ENCODE data around the gene ROBO1. TPM values are rescaled to one million over a fixed set of nuclear protein-coding genes. Genes with fewer than 3 reads are reported as not detected.

Gene ROBO1
- total RNA-seq, 2 experiments from 2014 or later: 0.36 to 0.69 TPM

DNA sequence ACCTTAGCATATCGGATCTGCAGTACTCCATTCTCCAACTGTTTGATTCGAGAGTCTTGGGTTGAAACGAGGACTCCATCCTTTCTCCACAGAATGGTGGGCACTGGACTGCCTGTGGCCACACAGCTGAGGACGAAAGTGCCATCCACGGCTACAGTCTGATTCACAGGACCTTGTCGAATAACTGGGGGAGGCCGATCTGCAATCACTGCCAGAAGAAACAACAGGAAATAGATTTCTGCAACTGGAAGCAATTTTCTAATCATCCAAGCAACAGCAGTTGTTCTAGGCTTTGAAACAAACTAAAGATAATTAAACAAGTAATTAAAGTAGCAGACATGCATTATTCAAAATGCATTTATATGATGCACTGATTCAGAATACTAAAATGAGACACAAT is 1097.7 kb downstream of the ROBO1 start:
- no peak for ATAC-seq (ENCODE audit: poor library complexity)
- H3K27ac ChIP-seq (ENCODE audit: low read depth in 1 of 2, low read length in 2 of 2): no peak overlapping the region
- no peaks in the 10 kb centered on the region for H3K4me1 Mint-ChIP-seq (ENCODE audit: low read depth)
- ChIA-PET CTCF (no interaction called here), POLR2A (no interaction called here)
- no peaks in the 10 kb centered on the region for H3K9me3 ChIP-seq (ENCODE audit: control insufficient read depth in 1 of 2, insufficient read depth in 1 of 2, low read length in 2 of 2)
- no peak overlapping the region for H3K4me3 ChIP-seq (ENCODE audit: low read length)
- no peaks in the 10 kb centered on the region for H3K4me1 ChIP-seq (ENCODE audit: insufficient read depth, low read length)
- H3K36me3 ChIP-seq (ENCODE audit: insufficient read depth, low read length): no peaks in the 10 kb centered on the region
- H3K27me3 Mint-ChIP-seq: no peaks in the 10 kb centered on the region
- intact Hi-C loops (cut with DNase I, micrococcal nuclease): no loop called here
- H3K9me3 Mint-ChIP-seq: no peaks in the 10 kb centered on the region
- no peaks in the 10 kb centered on the region for H3K36me3 Mint-ChIP-seq (ENCODE audit: low read depth)
- TF ChIP-seq, protein P1, sequence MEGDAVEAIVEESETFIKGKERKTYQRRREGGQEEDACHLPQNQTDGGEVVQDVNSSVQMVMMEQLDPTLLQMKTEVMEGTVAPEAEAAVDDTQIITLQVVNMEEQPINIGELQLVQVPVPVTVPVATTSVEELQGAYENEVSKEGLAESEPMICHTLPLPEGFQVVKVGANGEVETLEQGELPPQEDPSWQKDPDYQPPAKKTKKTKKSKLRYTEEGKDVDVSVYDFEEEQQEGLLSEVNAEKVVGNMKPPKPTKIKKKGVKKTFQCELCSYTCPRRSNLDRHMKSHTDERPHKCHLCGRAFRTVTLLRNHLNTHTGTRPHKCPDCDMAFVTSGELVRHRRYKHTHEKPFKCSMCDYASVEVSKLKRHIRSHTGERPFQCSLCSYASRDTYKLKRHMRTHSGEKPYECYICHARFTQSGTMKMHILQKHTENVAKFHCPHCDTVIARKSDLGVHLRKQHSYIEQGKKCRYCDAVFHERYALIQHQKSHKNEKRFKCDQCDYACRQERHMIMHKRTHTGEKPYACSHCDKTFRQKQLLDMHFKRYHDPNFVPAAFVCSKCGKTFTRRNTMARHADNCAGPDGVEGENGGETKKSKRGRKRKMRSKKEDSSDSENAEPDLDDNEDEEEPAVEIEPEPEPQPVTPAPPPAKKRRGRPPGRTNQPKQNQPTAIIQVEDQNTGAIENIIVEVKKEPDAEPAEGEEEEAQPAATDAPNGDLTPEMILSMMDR (IDR thresholded peaks at IDR 0.05): no peak
- H3K27ac Mint-ChIP-seq: no peak overlapping the region
- DNase-seq: no peak
- H3K27me3 ChIP-seq (ENCODE audit: control insufficient read depth in 1 of 2, insufficient read depth in 2 of 2, low read length in 2 of 2): no peaks in the 10 kb centered on the region
- H3K4me3 Mint-ChIP-seq: no peak overlapping the region

DNA sequence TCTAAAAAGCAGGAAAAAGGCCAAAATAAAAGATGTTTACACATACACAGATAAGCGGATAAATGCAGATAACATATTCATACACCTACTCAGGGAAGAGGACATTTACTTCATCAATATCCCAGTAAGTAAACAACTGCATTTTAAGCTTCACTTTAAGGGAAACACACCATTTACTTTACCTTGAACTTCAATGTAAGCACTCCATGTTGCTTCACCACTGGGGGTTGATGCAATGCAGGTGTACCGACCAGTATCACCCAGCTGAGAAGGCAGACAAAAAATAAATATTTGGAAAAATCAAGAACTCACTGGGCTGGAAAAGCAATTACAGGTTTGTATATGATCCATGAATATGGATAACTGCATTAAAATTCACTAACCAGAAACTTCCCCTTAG is 1099.5 kb downstream of the ROBO1 start:
- no peaks in the 10 kb centered on the region for H3K27me3 ChIP-seq (ENCODE audit: control insufficient read depth in 1 of 2, insufficient read depth in 2 of 2, low read length in 2 of 2)
- no peak for DNase-seq
- H3K27ac Mint-ChIP-seq: no peak overlapping the region
- H3K9me3 ChIP-seq (ENCODE audit: control insufficient read depth in 1 of 2, insufficient read depth in 1 of 2, low read length in 2 of 2): no peaks in the 10 kb centered on the region
- H3K27me3 Mint-ChIP-seq: no peaks in the 10 kb centered on the region
- CTCF ChIA-PET: no interaction called here
- H3K36me3 Mint-ChIP-seq (ENCODE audit: low read depth): no peaks in the 10 kb centered on the region
- H3K27ac ChIP-seq (ENCODE audit: low read depth in 1 of 2, low read length in 2 of 2): no peak overlapping the region
- H3K4me3 Mint-ChIP-seq: no peak overlapping the region
- POLR2A ChIA-PET: no interaction called here
- no peaks in the 10 kb centered on the region for H3K4me1 Mint-ChIP-seq (ENCODE audit: low read depth)
- H3K4me3 ChIP-seq (ENCODE audit: low read length): no peak overlapping the region
- intact Hi-C loops (cut with DNase I, micrococcal nuclease): no loop called here
- ATAC-seq (ENCODE audit: poor library complexity): no peak
- H3K9me3 Mint-ChIP-seq: no peaks in the 10 kb centered on the region
- TF ChIP-seq, protein P1 (IDR thresholded peaks at IDR 0.05): no peak
- no peaks in the 10 kb centered on the region for H3K4me1 ChIP-seq (ENCODE audit: insufficient read depth, low read length)
- no peaks in the 10 kb centered on the region for H3K36me3 ChIP-seq (ENCODE audit: insufficient read depth, low read length)

DNA sequence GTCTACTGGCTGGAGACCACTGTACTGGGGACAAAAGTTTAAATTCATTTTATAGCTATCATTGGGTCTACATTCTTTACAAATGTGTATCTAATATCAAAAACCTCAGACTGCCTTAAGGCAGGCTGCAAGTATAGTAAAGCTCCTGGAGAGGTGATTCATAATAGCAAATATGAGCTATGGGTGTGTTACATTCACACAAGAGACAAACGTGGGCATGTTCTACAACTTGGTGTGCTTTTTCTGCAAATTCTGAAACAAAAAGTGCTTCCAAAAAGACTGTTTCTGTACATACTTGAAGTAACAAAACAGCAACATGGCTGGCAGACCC is 1101.4 kb downstream of the ROBO1 start:
- ChIA-PET CTCF (no interaction called here), POLR2A (no interaction called here)
- H3K4me1 Mint-ChIP-seq (ENCODE audit: low read depth): no peaks in the 10 kb centered on the region

More for the DNA sequence above, 1101.4 kb downstream of the ROBO1 start:
- no peak for ATAC-seq (ENCODE audit: poor library complexity)
- H3K36me3 Mint-ChIP-seq (ENCODE audit: low read depth): no peaks in the 10 kb centered on the region
- intact Hi-C loops (cut with DNase I, micrococcal nuclease): no loop called here
- no peak overlapping the region for H3K4me3 ChIP-seq (ENCODE audit: low read length)
- H3K27ac Mint-ChIP-seq: no peak overlapping the region
- H3K4me1 ChIP-seq (ENCODE audit: insufficient read depth, low read length): no peaks in the 10 kb centered on the region
- no peaks in the 10 kb centered on the region for H3K27me3 Mint-ChIP-seq
- H3K4me3 Mint-ChIP-seq: no peak overlapping the region
- H3K36me3 ChIP-seq (ENCODE audit: insufficient read depth, low read length): no peaks in the 10 kb centered on the region
- H3K9me3 Mint-ChIP-seq: no peaks in the 10 kb centered on the region
- TF ChIP-seq, protein P1 (IDR thresholded peaks at IDR 0.05): no peak
- DNase-seq: no peak
- H3K27ac ChIP-seq (ENCODE audit: low read depth in 1 of 2, low read length in 2 of 2): no peak overlapping the region
- no peaks in the 10 kb centered on the region for H3K27me3 ChIP-seq (ENCODE audit: control insufficient read depth in 1 of 2, insufficient read depth in 2 of 2, low read length in 2 of 2)
- no peaks in the 10 kb centered on the region for H3K9me3 ChIP-seq (ENCODE audit: control insufficient read depth in 1 of 2, insufficient read depth in 1 of 2, low read length in 2 of 2)

All from CD4-positive, alpha-beta T cell (primary cell).